ENCODE results near the gene IGSF11. TPM values are rescaled to one million over a fixed set of nuclear protein-coding genes. Genes with fewer than 3 reads are reported as not detected.

The IGSF11 gene
- total RNA-seq, 2 experiments from 2014 or later: 0.53 to 0.58 TPM

DNA sequence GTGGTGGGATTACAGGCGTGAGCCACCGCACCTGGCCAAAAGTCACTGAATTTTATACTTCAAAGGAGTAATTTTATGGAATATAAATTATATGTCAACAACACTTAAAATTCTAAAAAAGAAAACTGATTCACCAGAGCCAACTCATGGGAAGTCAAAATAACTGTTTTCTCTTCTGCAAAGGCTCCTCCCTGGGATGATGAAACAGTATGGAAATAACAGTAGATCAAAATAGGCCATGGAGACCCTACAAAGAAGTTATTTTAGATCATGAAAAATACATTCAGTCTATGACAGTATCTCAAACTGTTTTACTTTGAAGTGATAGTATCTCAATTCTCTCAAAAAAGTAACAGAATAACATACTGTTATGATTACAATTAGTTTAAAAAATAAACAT, 102.7 kb downstream of the IGSF11 start:
- intact Hi-C loops (cut with DNase I, micrococcal nuclease): no loop called here
- H3K27ac Mint-ChIP-seq: no peak overlapping the region
- ATAC-seq (ENCODE audit: poor library complexity) (no peak), DNase-seq (no peak)
- ChIA-PET CTCF (no interaction called here), POLR2A (no interaction called here)
- H3K4me3 ChIP-seq (ENCODE audit: low read length): no peak overlapping the region
- no peak overlapping the region for H3K4me3 Mint-ChIP-seq
- TF ChIP-seq, protein P1, sequence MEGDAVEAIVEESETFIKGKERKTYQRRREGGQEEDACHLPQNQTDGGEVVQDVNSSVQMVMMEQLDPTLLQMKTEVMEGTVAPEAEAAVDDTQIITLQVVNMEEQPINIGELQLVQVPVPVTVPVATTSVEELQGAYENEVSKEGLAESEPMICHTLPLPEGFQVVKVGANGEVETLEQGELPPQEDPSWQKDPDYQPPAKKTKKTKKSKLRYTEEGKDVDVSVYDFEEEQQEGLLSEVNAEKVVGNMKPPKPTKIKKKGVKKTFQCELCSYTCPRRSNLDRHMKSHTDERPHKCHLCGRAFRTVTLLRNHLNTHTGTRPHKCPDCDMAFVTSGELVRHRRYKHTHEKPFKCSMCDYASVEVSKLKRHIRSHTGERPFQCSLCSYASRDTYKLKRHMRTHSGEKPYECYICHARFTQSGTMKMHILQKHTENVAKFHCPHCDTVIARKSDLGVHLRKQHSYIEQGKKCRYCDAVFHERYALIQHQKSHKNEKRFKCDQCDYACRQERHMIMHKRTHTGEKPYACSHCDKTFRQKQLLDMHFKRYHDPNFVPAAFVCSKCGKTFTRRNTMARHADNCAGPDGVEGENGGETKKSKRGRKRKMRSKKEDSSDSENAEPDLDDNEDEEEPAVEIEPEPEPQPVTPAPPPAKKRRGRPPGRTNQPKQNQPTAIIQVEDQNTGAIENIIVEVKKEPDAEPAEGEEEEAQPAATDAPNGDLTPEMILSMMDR (IDR thresholded peaks at IDR 0.05): no peak
- H3K4me1 Mint-ChIP-seq (ENCODE audit: low read depth): no peaks in the 10 kb centered on the region
- H3K9me3 ChIP-seq (ENCODE audit: control insufficient read depth in 1 of 2, insufficient read depth in 1 of 2, low read length in 2 of 2): no peaks in the 10 kb centered on the region
- no peaks in the 10 kb centered on the region for H3K9me3 Mint-ChIP-seq
- H3K36me3 ChIP-seq (ENCODE audit: insufficient read depth, low read length): no peaks in the 10 kb centered on the region
- H3K4me1 ChIP-seq (ENCODE audit: insufficient read depth, low read length): no peaks in the 10 kb centered on the region
- no peaks in the 10 kb centered on the region for H3K27me3 Mint-ChIP-seq
- no peaks in the 10 kb centered on the region for H3K27me3 ChIP-seq (ENCODE audit: control insufficient read depth in 1 of 2, insufficient read depth in 2 of 2, low read length in 2 of 2)
- H3K36me3 Mint-ChIP-seq (ENCODE audit: low read depth): no peaks in the 10 kb centered on the region
- H3K27ac ChIP-seq (ENCODE audit: low read depth in 1 of 2, low read length in 2 of 2): no peak overlapping the region

DNA sequence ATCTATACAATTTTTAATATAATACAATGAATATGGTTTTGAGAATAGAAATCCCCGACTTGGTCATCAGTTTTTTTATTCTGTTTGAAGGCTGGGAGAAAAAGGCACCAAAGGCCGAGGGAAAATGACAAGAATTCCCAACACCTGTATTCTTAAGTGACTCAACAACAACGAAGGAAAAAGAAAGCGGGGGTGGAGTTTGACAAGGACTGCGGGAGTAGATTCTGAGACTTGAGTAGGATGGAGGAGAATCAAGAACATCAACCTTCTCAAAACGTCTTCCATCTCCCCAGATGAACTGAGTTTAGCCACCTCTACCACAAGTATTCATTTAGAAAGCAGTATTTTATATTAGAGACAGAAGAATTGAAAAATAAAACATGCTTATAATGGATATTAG, 107.2 kb downstream of the IGSF11 start:
- Histone ChIP-seq H3K4me1 (ENCODE audit: insufficient read depth, low read length) (no peaks in the 10 kb centered on the region), H3K4me3 (ENCODE audit: low read length) (no peak overlapping the region), H3K9me3 (ENCODE audit: control insufficient read depth in 1 of 2, insufficient read depth in 1 of 2, low read length in 2 of 2) (no peaks in the 10 kb centered on the region), H3K36me3 (ENCODE audit: insufficient read depth, low read length) (no peaks in the 10 kb centered on the region), H3K27ac (ENCODE audit: low read depth in 1 of 2, low read length in 2 of 2) (no peak overlapping the region), H3K27me3 (ENCODE audit: control insufficient read depth in 1 of 2, insufficient read depth in 2 of 2, low read length in 2 of 2) (no peaks in the 10 kb centered on the region)
- Mint-ChIP-seq H3K27ac (no peak overlapping the region), H3K27me3 (no peaks in the 10 kb centered on the region), H3K9me3 (no peaks in the 10 kb centered on the region), H3K4me1 (ENCODE audit: low read depth) (no peaks in the 10 kb centered on the region), H3K4me3 (no peak overlapping the region), H3K36me3 (ENCODE audit: low read depth) (no peaks in the 10 kb centered on the region)
- CTCF ChIA-PET: no interaction called here
- POLR2A ChIA-PET: no interaction called here
- DNase-seq: no peak
- intact Hi-C loops (cut with DNase I, micrococcal nuclease): no loop called here
- ATAC-seq (ENCODE audit: poor library complexity): no peak
- TF ChIP-seq, protein P1 (IDR thresholded peaks at IDR 0.05): no peak

DNA sequence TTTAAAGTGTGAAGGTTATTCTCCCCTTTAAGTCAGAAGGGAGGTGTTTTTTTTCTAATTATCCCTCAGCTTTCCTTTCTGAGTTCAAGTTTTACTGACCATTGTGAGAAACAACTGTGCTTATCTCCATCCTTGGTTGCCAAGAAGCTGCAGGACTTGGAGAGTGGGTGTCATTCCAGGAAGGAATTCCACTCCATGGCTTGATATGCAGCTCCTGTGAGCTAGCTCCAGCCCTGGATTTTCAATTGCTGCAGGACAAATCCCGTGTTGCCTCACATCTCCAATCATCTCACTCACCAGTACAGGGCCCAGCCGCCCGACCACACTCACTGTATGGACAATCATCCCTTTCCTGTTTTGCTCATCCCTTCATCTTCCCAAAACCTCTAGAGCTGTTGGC, 122.5 kb downstream of the IGSF11 start:
- TF ChIP-seq, protein P1 (IDR thresholded peaks at IDR 0.05): no peak
- no peak overlapping the region for H3K4me3 ChIP-seq (ENCODE audit: low read length)
- no peak overlapping the region for H3K4me3 Mint-ChIP-seq
- DNase-seq (no peak), ATAC-seq (ENCODE audit: poor library complexity) (no peak)
- H3K9me3 Mint-ChIP-seq: no peaks in the 10 kb centered on the region
- no peaks in the 10 kb centered on the region for H3K4me1 ChIP-seq (ENCODE audit: insufficient read depth, low read length)
- H3K9me3 ChIP-seq (ENCODE audit: control insufficient read depth in 1 of 2, insufficient read depth in 1 of 2, low read length in 2 of 2): no peaks in the 10 kb centered on the region
- no peaks in the 10 kb centered on the region for H3K36me3 Mint-ChIP-seq (ENCODE audit: low read depth)
- intact Hi-C loops (cut with DNase I, micrococcal nuclease): no loop called here
- H3K27me3 Mint-ChIP-seq: no peaks in the 10 kb centered on the region
- POLR2A ChIA-PET: no interaction called here
- no peaks in the 10 kb centered on the region for H3K27me3 ChIP-seq (ENCODE audit: control insufficient read depth in 1 of 2, insufficient read depth in 2 of 2, low read length in 2 of 2)
- no peak overlapping the region for H3K27ac ChIP-seq (ENCODE audit: low read depth in 1 of 2, low read length in 2 of 2)
- CTCF ChIA-PET: no interaction called here
- H3K36me3 ChIP-seq (ENCODE audit: insufficient read depth, low read length): no peaks in the 10 kb centered on the region
- no peaks in the 10 kb centered on the region for H3K4me1 Mint-ChIP-seq (ENCODE audit: low read depth)
- H3K27ac Mint-ChIP-seq: no peak overlapping the region
